Subcutaneous abdominal adipose tissue (tissue), 5 donors: ENCODE measurements around the gene ZNF584.

Experiments used
- H3K27ac ChIP-seq: one replicate; pipeline ENCODE4 v1.7.0; 2013; ENCODE audit warnings: low read depth, mild to moderate bottlenecking, inconsistent platforms, low read length, moderate library complexity
- H3K27me3 ChIP-seq, 5 donors: one replicate each; pipeline ENCODE4 v1.7.0; 2013; ENCODE audit warnings: low read length in 5 of 5, inconsistent platforms in 1 of 5; ENCODE audit not compliant: control insufficient read depth in 5 of 5, insufficient read depth in 4 of 5
- H3K36me3 ChIP-seq, 5 donors: one replicate each; pipeline ENCODE4 v1.7.0; 2013; ENCODE audit warnings: low read length in 5 of 5; ENCODE audit not compliant: control insufficient read depth in 5 of 5, insufficient read depth in 5 of 5
- H3K4me1 ChIP-seq, 5 donors: one replicate each; pipeline ENCODE4 v1.7.0; 2013; ENCODE audit warnings: low read length in 5 of 5, mild to moderate bottlenecking in 3 of 5, moderate library complexity in 1 of 5; ENCODE audit not compliant: control insufficient read depth in 5 of 5, insufficient read depth in 5 of 5
- H3K4me3 ChIP-seq, 5 donors: one replicate each; pipeline ENCODE4 v1.7.0; 2013; ENCODE audit warnings: low read length in 5 of 5, low read depth in 1 of 5
- H3K9ac ChIP-seq, 5 donors: one replicate each; pipeline ENCODE4 v1.7.0; 2013; ENCODE audit warnings: low read length in 5 of 5, mild to moderate bottlenecking in 4 of 5, moderate library complexity in 3 of 5
- H3K9me3 ChIP-seq, 5 donors: one replicate each; pipeline ENCODE4 v1.7.0; 2013; ENCODE audit warnings: low read length in 5 of 5; ENCODE audit not compliant: control insufficient read depth in 5 of 5
- donor health status: healthy.
- donor health status: healthy.
- donor health status: healthy.
- donor health status: healthy.
- donor health status: healthy.

Gene ZNF584

GRCh38 chr19:58386576-58387337 lies 21.7 kb upstream of the ZNF584 start, which contains the start of gene RPS5:
TSS of gene RPS5 (plus strand) at chr19:58387269. CDS start at chr19:58388138, 869 bp downstream.
- Histone ChIP-seq H3K4me3 (peak within 1 kb of the TSS; percentile 73 to 87 (median 85)), H3K27ac (peak within 1 kb of the TSS; percentile 92), H3K4me1 (peaks cover 9 to 40% (median 30%) of the 10 kb centered on the region in 5 donors), H3K27me3 (no peaks in the 10 kb centered on the region), H3K9ac (peak within 1 kb of the TSS; percentile 63 to 90 (median 78)), H3K9me3 (no peaks in the 10 kb centered on the region), H3K36me3 (peaks cover 6 to 27% (median 17%) of the 10 kb centered on the region in 5 donors)

GRCh38 chr19:58387338-58388174 lies 20.9 kb upstream of the ZNF584 start:
- peak overlapping the region; percentile 40 to 90 (median 78) for H3K9ac ChIP-seq
- peak overlapping the region; percentile 73 to 87 (median 85) for H3K4me3 ChIP-seq
- H3K27ac ChIP-seq, result peak overlapping the region; percentile 92

GRCh38 chr19:58388175-58388526 lies 20.3 kb upstream of the ZNF584 start:
- Histone ChIP-seq H3K4me3 (peak overlapping the region; percentile 73 to 87 (median 85)), H3K4me1 (peaks cover 9 to 34% (median 25%) of the 10 kb centered on the region in 5 donors), H3K27ac (no peak overlapping the region), H3K9me3 (no peaks in the 10 kb centered on the region), H3K36me3 (peaks cover 6 to 40% (median 23%) of the 10 kb centered on the region in 5 donors), H3K9ac (peak overlapping the region in 3 of 5 donors; percentile 72 to 90 (median 85)), H3K27me3 (no peaks in the 10 kb centered on the region)

More at GRCh38 chr19:58387338-58388174, 20.9 kb upstream of the ZNF584 start:
- H3K4me1 ChIP-seq, result peaks cover 9 to 34% (median 25%) of the 10 kb centered on the region in 5 donors
- peaks cover 6 to 34% (median 17%) of the 10 kb centered on the region in 5 donors for H3K36me3 ChIP-seq
- H3K27me3 ChIP-seq, result no peaks in the 10 kb centered on the region
- no peaks in the 10 kb centered on the region for H3K9me3 ChIP-seq

GRCh38 chr19:58392945-58393724 lies 15.3 kb upstream of the ZNF584 start:
- H3K9ac ChIP-seq, result no peak overlapping the region
- H3K36me3 ChIP-seq, result peaks cover 6 to 59% (median 44%) of the 10 kb centered on the region in 5 donors
- H3K4me3 ChIP-seq, result no peak overlapping the region
- H3K27me3 ChIP-seq, result peaks cover 20 to 27% (median 23%) of the 10 kb centered on the region in 5 donors
- peaks cover 0 to 13% (median 7%) of the 10 kb centered on the region in 5 donors for H3K4me1 ChIP-seq
- H3K27ac ChIP-seq, result no peak overlapping the region
- H3K9me3 ChIP-seq, result no peaks in the 10 kb centered on the region

- H3K9me3 ChIP-seq, result no peaks in the 10 kb centered on the region
- no peak overlapping the region for H3K4me3 ChIP-seq
- H3K9ac ChIP-seq, result no peak overlapping the region
- H3K27ac ChIP-seq, result no peak overlapping the region
- H3K36me3 ChIP-seq, result peaks cover 6 to 55% (median 42%) of the 10 kb centered on the region in 5 donors
- H3K27me3 ChIP-seq, result peaks cover 20 to 30% (median 26%) of the 10 kb centered on the region in 5 donors
- peaks cover 0 to 9% (median 4%) of the 10 kb centered on the region in 5 donors for H3K4me1 ChIP-seq
These were observed 14.8 kb upstream of the ZNF584 start for GRCh38 chr19:58393725-58394033.

- peaks cover 20 to 30% (median 26%) of the 10 kb centered on the region in 5 donors for H3K27me3 ChIP-seq
- H3K27ac ChIP-seq, result no peak overlapping the region
- H3K36me3 ChIP-seq, result peaks cover 3 to 48% (median 37%) of the 10 kb centered on the region in 5 donors
- no peaks in the 10 kb centered on the region for H3K9me3 ChIP-seq
- H3K4me3 ChIP-seq, result no peak overlapping the region
- H3K4me1 ChIP-seq, result peaks cover 0 to 9% (median 4%) of the 10 kb centered on the region in 5 donors
- no peak overlapping the region for H3K9ac ChIP-seq
These were observed 13.6 kb upstream of the ZNF584 start for GRCh38 chr19:58394821-58395219.

- H3K27me3 ChIP-seq, result peaks cover 20 to 30% (median 26%) of the 10 kb centered on the region in 5 donors
- H3K9ac ChIP-seq, result peak within 1 kb of the TSS in 1 of 5 donors; percentile 10
- H3K27ac ChIP-seq, result no peak within 1 kb of the TSS
- peaks cover 0 to 12% (median 7%) of the 10 kb centered on the region in 5 donors for H3K4me1 ChIP-seq
- H3K9me3 ChIP-seq, result no peaks in the 10 kb centered on the region
- peak within 1 kb of the TSS in 1 of 5 donors; percentile 34 for H3K4me3 ChIP-seq
- peaks cover 3 to 47% (median 37%) of the 10 kb centered on the region in 5 donors for H3K36me3 ChIP-seq
These were observed 13.1 kb upstream of the ZNF584 start, which contains the start of gene RNF225 for GRCh38 chr19:58395220-58395978. TSS of gene RNF225 (plus strand) at chr19:58395656. CDS start at chr19:58396090, 434 bp downstream.

GRCh38 chr19:58395979-58396627 lies 12.3 kb upstream of the ZNF584 start:
- Histone ChIP-seq H3K27ac (no peak overlapping the region), H3K27me3 (peaks cover 20 to 30% (median 26%) of the 10 kb centered on the region in 5 donors), H3K9me3 (no peaks in the 10 kb centered on the region), H3K4me1 (peaks cover 3 to 16% (median 14%) of the 10 kb centered on the region in 5 donors), H3K4me3 (peak overlapping the region in 1 of 5 donors; percentile 34), H3K9ac (peak overlapping the region in 1 of 5 donors; percentile 10), H3K36me3 (peaks cover 0 to 40% (median 31%) of the 10 kb centered on the region in 5 donors)
